HG03060 (cell line): ENCODE data around the gene PLPPR5.
"Not testable (repeated sequence)": the region's sequence is repeated elsewhere in the genome, so short reads cannot be mapped to it uniquely, and the experiment has no call there.

Source experiments
- ATAC-seq: cut with Tn5 transposase; IDR thresholded peaks from one replicate; pipeline ENCODE4 v1.9.1; 2021; ENCODE audit warnings: low read depth, moderate number of reproducible peaks; ENCODE audit not compliant: unreplicated experiment

The PLPPR5 gene

GRCh38 chr1:98920441-98921110, 84.1 kb downstream of the PLPPR5 start:
- no peak for ATAC-seq

- no peak for ATAC-seq
Measured at GRCh38 chr1:98919652-98920051, 85.0 kb downstream of the PLPPR5 start.

DNA sequence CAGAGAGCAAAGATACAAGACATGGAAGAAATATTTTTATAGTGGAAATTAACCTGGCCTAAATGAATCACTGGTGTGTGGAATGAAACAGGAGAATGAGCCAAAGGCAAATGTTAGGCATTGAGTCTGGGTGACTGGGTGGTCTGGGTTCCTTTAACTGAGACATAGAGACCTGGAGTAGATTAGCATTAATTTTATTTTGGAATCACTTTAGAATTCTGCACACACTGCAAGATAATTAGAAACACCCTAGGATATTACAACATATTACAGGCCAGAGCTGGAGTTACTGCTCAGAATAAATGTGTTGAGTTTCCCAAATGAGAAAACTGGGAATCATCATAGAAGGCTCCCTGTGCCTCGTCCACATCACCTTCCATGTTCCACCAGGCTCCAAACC, 85.5 kb downstream of the PLPPR5 start:
- ATAC-seq = no peak

DNA sequence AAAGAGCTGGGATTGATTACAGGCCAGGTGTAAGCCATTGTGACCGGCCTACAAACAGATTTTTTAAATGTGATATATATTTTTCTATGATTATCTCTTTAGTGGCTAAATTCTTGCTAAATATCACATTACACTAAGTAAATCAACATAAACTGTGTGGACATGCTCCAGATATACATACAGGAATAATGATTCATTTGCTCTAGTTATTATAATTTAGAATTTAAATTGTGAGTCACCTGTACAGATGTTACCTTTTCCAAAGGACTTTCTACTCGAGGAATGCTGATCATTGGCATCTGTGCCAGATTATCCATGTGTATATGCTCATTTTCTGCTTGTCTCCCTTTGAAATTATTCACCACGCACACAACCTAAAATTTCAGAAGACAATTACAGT, 90.1 kb downstream of the PLPPR5 start:
- ATAC-seq = no peak

DNA sequence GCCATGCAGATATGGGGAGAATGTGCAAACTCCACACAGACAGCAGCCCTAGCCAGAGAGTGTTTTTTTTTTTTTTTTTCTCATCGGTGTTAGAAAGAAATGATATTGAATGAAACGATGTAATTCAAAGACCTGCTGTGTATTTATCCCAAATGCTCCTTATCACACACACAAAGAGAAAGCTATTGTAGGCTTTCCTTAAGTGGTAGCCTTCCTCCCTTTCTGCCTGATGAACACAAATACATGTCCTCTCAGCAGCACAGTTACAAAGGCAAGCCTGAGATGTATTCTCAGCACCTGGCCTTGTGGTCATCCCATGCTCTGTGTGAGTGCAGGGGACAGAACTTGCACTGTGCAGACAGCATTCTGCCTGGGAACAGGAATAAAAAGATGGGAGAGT, 93.8 kb downstream of the PLPPR5 start:
- ATAC-seq = no peak

GRCh38 chr1:98908980-98909379, 95.7 kb downstream of the PLPPR5 start:
- ATAC-seq = no peak

GRCh38 chr1:98906809-98907208, 97.9 kb downstream of the PLPPR5 start:
- ATAC-seq = no peak

DNA sequence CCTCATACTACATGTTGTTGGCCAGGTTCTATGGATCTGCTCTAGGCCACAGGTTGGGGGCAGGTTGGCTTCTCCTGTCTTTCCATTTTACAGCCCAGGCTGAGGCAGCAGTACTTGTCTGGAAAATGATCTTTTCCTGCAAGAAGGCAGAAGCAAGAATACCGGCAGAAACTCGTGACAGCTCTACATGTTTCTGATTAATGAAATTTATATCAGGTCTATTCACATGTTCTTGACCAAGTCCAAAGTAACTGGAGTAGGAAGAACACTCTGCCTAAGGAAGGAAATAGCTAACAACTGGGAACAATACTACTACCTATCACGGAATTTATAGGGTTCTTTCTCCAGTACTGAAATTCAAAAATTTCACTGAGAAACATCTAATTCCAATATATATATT, 98.3 kb downstream of the PLPPR5 start:
- no peak for ATAC-seq

GRCh38 chr1:98904684-98905083, 100.0 kb downstream of the PLPPR5 start:
- ATAC-seq = no peak

DNA sequence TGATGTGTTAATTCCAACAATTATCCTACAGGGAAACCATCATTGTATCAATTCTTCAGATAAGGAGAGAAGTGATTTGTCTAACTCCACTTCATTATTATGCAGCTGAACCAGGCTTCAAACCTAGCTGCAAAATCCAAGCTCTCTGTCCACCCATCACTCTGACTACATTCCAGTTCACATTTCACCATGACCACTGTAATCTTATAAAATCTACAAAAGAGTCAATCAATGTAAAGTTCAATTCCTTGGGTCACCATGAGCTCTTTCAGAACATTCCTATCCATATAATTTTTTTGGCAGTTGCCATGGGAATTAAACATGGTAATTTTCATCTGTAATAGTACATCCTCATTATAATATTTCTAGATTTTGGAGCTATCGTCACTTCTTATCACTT, 100.9 kb downstream of the PLPPR5 start:
- no peak for ATAC-seq

- ATAC-seq = no peak
Measured at GRCh38 chr1:98903261-98903660, 101.4 kb downstream of the PLPPR5 start.

- ATAC-seq = no peak
Measured at GRCh38 chr1:98898940-98899339, 105.7 kb downstream of the PLPPR5 start.

GRCh38 chr1:98897479-98897878, 107.2 kb downstream of the PLPPR5 start:
- ATAC-seq = no peak

GRCh38 chr1:98896711-98897445, 107.8 kb downstream of the PLPPR5 start:
- no peak for ATAC-seq

DNA sequence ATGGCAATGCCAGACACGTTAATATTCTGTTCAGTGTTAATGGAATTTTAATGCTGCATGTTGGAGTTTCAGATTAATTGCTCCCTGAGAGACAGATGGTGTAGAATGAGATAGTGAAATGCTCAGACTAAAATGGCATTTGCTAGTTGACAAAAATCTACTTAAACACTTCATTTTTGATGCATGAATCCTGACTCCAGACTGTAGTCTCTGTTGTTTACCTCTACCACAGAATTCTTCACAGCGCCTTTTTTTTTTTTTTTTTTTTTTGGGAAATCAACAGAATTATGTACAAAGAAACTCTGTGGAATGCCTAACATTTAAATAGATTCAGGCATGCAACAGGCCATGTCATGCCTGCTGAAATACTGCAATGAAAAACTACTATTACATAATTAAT, 111.3 kb downstream of the PLPPR5 start:
- ATAC-seq = no peak

GRCh38 chr1:98888869-98889268, 115.8 kb downstream of the PLPPR5 start:
- no peak for ATAC-seq

GRCh38 chr1:98887507-98887906, 117.2 kb downstream of the PLPPR5 start:
- ATAC-seq = no peak

GRCh38 chr1:98884864-98885263, 119.8 kb downstream of the PLPPR5 start:
- no peak for ATAC-seq

DNA sequence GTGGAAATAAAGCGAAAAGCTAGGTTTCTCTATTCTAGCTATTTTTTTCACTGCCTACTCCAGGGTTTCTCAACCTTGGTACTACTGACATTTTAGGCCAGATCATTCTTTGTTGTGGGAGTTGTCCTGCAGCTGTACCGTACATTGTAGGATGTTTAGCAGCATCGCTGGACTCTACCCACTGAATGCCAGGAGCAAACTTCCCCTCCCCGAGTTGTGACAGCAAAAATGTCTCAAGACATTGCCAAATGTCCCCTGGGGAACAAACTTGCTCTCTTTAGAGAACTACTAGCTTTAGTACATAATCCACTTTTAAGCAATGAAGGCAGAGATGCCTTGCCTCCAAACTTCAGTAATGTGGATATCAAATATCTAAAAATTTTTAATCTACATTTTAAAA, 122.8 kb downstream of the PLPPR5 start:
- no peak for ATAC-seq

DNA sequence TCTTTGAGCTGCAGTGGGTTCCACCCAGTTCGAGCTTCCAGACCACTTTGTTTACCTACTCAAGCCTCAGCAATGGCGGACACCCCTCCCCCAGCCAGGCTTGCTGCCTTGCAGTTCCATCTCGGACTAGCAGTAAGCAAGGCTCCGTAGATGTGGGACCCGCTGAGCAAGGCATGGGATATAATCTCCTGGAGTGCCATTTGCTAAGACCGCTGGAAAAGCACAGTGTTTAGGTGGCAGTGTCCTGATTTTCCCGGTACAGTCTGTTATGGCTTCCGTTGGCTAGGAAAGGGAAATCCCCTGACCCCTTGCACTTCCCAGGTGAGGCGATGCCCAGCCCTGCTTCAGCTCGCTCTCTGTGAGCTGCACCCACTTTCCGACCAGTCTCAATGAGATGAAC, 123.4 kb downstream of the PLPPR5 start:
- not testable (repeated sequence) for ATAC-seq

GRCh38 chr1:98874828-98875227, 129.8 kb downstream of the PLPPR5 start:
- no peak for ATAC-seq
